ENCODE results near the gene VAT1L. TPM values are rescaled to one million over a fixed set of nuclear protein-coding genes. Genes with fewer than 3 reads are reported as not detected.

VAT1L gene
- total and polyA plus RNA-seq, 10 of the 15 experiments (the other 5 are each of a cell fraction or from before 2014, with no cell fraction given), result 0.06 to 0.18 (median 0.10) TPM; not detected in 5

GRCh38 chr16:77987810-77988209 lies 199.4 kb downstream of the VAT1L start (continued):
- TF ChIP-seq SKIL (IDR thresholded peaks at IDR 0.05; ENCODE audit: low read depth, poor library complexity, severe bottlenecking), result no peak
- TF ChIP-seq BCL3 (IDR thresholded peaks at IDR 0.05; ENCODE audit: borderline replicate concordance, insufficient read depth, low read depth, low read length, poor library complexity, severe bottlenecking), result no peak
- no peak for TF ChIP-seq ZBTB33 (IDR thresholded peaks at IDR 0.05)
- no peak for TF ChIP-seq YY1 (IDR thresholded peaks at IDR 0.05; ENCODE audit: low read depth, low read length)

- Histone ChIP-seq H3K27ac (ENCODE audit: control insufficient read depth, insufficient read depth) (no peak overlapping the region), H3K9me3 (replicated peaks; ENCODE audit: control insufficient read depth, insufficient read depth, low read length) (no peaks in the 10 kb centered on the region; the same call in 2 of the 3 replicates), H3K4me3 (no peak overlapping the region), H3K79me2 (ENCODE audit: control insufficient read depth, insufficient read depth, low read length) (no peaks in the 10 kb centered on the region), H2AFZ (ENCODE audit: control insufficient read depth, low read depth, low read length) (no peak overlapping the region), H3K27me3 (replicated peaks in 1 of 2; ENCODE audit: control insufficient read depth in 2 of 2, insufficient read depth in 2 of 2, low read length in 1 of 2) (no peaks in the 10 kb centered on the region), H4K20me1 (ENCODE audit: control insufficient read depth, insufficient read depth) (no peaks in the 10 kb centered on the region), H3K9ac (ENCODE audit: control insufficient read depth, insufficient read depth, low read length) (no peak overlapping the region), H3K36me3 (ENCODE audit: control insufficient read depth in 2 of 2, insufficient read depth in 2 of 2, low read length in 1 of 2) (no peaks in the 10 kb centered on the region), H3K4me1 (ENCODE audit: control insufficient read depth, insufficient read depth, low read length) (no peaks in the 10 kb centered on the region; the same call in 1 of the 2 replicates), H3K4me2 (ENCODE audit: control insufficient read depth, insufficient read depth) (no peak overlapping the region)
- BruUV-seq (replicated peaks), result no TSS peak
- ChIA-PET RAD21 (ENCODE audit: unreplicated experiment) (interaction anchor here (1.2 kb wide), 1 partner anchor 12 kb away, joined by 3 read pairs; no protein-coding TSS in a partner anchor), POLR2A (interaction anchor here (0.7 kb wide), 1 partner anchor 13 kb away, joined by 3 read pairs; no protein-coding TSS in a partner anchor), SMC1A (ENCODE audit: uncharacterized antibody, unreplicated experiment) (no interaction called here), CTCF (interaction anchor here (1.2 kb wide), 1 partner anchor 12 kb away, joined by 5 read pairs; no protein-coding TSS in a partner anchor)
- ATAC-seq, result no peak
- no peak for FAIRE-seq
- in situ Hi-C loops (cut with MboI) (no loop called here), intact Hi-C loops (cut with micrococcal nuclease; ENCODE audit: unreplicated experiment) (no loop called here)
- TF ChIP-seq WRNIP1 (IDR thresholded peaks at IDR 0.05; ENCODE audit: borderline replicate concordance, low read depth, low read length) (no peak), SMAD1 (IDR thresholded peaks at IDR 0.05; ENCODE audit: low read depth, partially characterized antibody) (no peak), TCF7 (IDR thresholded peaks at IDR 0.05; ENCODE audit: borderline replicate concordance) (no peak), NRF1 (conservative IDR thresholded peaks at IDR 0.05; ENCODE audit: low read depth, low read length) (no peak), SPI1 (IDR thresholded peaks at IDR 0.05; ENCODE audit: borderline replicate concordance, insufficient read depth, low read depth, low read length) (no peak), PAX8 (IDR thresholded peaks at IDR 0.05) (no peak)
- 40% methylated on average over 4 of the region's 4 CpGs for WGBS (ENCODE audit: insufficient coverage, insufficient replicate concordance, low lambda C conversion rate, missing lambda C conversion rate)
- DNase-seq (ENCODE audit: low read depth, low spot score), result no peak
Observed at GRCh38 chr16:77989846-77990245, 201.5 kb downstream of the VAT1L start.
